Neuronal stem cell (in vitro differentiated cells): ENCODE results near the gene BDNF.
A peak's percentile ranks its signal among the peaks of the same experiment; 100 is the strongest.

Experiments
- DNase-seq: peaks from one replicate; pipeline ENCODE4 v3.0.0-alpha.2; 2013; ENCODE audit warnings: low spot score
- H2AFZ ChIP-seq: one replicate; pipeline ENCODE4 v1.6.1; 2013; ENCODE audit warnings: mild to moderate bottlenecking, low read length, inconsistent platforms
- H2AK5ac ChIP-seq: 2 replicates; pipeline ENCODE4 v1.6.1; 2013; ENCODE audit warnings: low read depth, mild to moderate bottlenecking, inconsistent platforms, low read length, moderate library complexity, mixed read lengths
- H2BK120ac ChIP-seq: 2 replicates; pipeline ENCODE4 v1.6.1; 2013; ENCODE audit warnings: low read depth, mild to moderate bottlenecking, inconsistent platforms, low read length, moderate library complexity, mixed read lengths
- H2BK12ac ChIP-seq: one replicate; pipeline ENCODE4 v1.6.1; 2013; ENCODE audit warnings: low read length, inconsistent platforms
- H2BK15ac ChIP-seq: 2 replicates; pipeline ENCODE4 v1.6.1; 2013; ENCODE audit warnings: mild to moderate bottlenecking, low read length, inconsistent platforms, mixed read lengths
- H2BK5ac ChIP-seq: one replicate; pipeline ENCODE4 v1.6.1; 2013; ENCODE audit warnings: inconsistent platforms, mild to moderate bottlenecking, low read length, moderate library complexity
- H3K14ac ChIP-seq: one replicate; pipeline ENCODE4 v1.6.1; 2013; ENCODE audit warnings: low read length, inconsistent platforms
- H3K18ac ChIP-seq: 2 replicates; pipeline ENCODE4 v1.6.1; 2013; ENCODE audit warnings: low read length, inconsistent platforms
- H3K23ac ChIP-seq: 2 replicates; pipeline ENCODE4 v1.6.1; 2013; ENCODE audit warnings: low read depth, mild to moderate bottlenecking, mixed read lengths, low read length, inconsistent platforms; ENCODE audit not compliant: poor library complexity
- H3K27ac ChIP-seq: replicated peaks from 3 replicates; pipeline ENCODE4 v1.5.1; 2013; ENCODE audit warnings: low read length, inconsistent platforms
- H3K27me3 ChIP-seq, 3 experiments: 2 replicates each; pipeline ENCODE4 v1.6.1; 2013; ENCODE audit warnings: low read length in 3 of 3, mild to moderate bottlenecking in 2 of 3, inconsistent platforms in 1 of 3, low read depth in 1 of 3, mixed read lengths in 1 of 3, moderate library complexity in 1 of 3; ENCODE audit not compliant: control insufficient read depth in 3 of 3, insufficient read depth in 3 of 3
- H3K36me3 ChIP-seq, 2 donors: replicated peaks in 1 of 2; 2 replicates each; pipeline ENCODE4 v1.6.1; 2013; ENCODE audit warnings: low read length in 2 of 2; ENCODE audit not compliant: control insufficient read depth in 2 of 2, insufficient read depth in 2 of 2
- H3K4ac ChIP-seq: 2 replicates; pipeline ENCODE4 v1.6.1; 2013; ENCODE audit warnings: inconsistent platforms, mild to moderate bottlenecking, low read length, moderate library complexity
- H3K4me1 ChIP-seq, 2 donors: 1 replicate in 1 of 2; 2 replicates in 1 of 2; pipeline ENCODE4 v1.6.1; 2013; ENCODE audit warnings: low read length in 2 of 2, low read depth in 1 of 2; ENCODE audit not compliant: control insufficient read depth in 2 of 2, insufficient read depth in 1 of 2
- H3K4me2 ChIP-seq: one replicate; pipeline ENCODE4 v1.6.1; 2013; ENCODE audit warnings: mild to moderate bottlenecking, low read length, inconsistent platforms; ENCODE audit not compliant: insufficient read depth, poor library complexity, severe bottlenecking
- H3K4me3 ChIP-seq, 2 donors: 2 replicates each; pipeline ENCODE4 v1.5.1; 2013; ENCODE audit warnings: low read length in 2 of 2, mild to moderate bottlenecking in 2 of 2, inconsistent platforms in 1 of 2, moderate library complexity in 1 of 2
- H3K79me1 ChIP-seq: one replicate; pipeline ENCODE4 v1.6.1; 2013; ENCODE audit warnings: low read depth, mild to moderate bottlenecking, inconsistent platforms, low read length, moderate library complexity
- H3K9ac ChIP-seq: one replicate; pipeline ENCODE4 v1.6.1; 2013; ENCODE audit warnings: mild to moderate bottlenecking, low read depth, low read length, inconsistent platforms; ENCODE audit not compliant: poor library complexity
- H3K9me3 ChIP-seq, 2 donors: replicated peaks in 1 of 2; 2 replicates each; pipeline versions ENCODE3 to v1.6.1; 2013; ENCODE audit warnings: low read length in 2 of 2, mild to moderate bottlenecking in 2 of 2, inconsistent platforms in 1 of 2, low read depth in 1 of 2, mixed read lengths in 1 of 2, moderate library complexity in 1 of 2; ENCODE audit not compliant: control insufficient read depth in 2 of 2, insufficient read depth in 1 of 2
- H4K8ac ChIP-seq: one replicate; pipeline ENCODE4 v1.6.1; 2013; ENCODE audit warnings: low read depth, mild to moderate bottlenecking, inconsistent platforms, low read length, moderate library complexity
- H4K91ac ChIP-seq: one replicate; pipeline ENCODE4 v1.6.1; 2013; ENCODE audit warnings: low read length, low read depth, mild to moderate bottlenecking, inconsistent platforms; ENCODE audit not compliant: poor library complexity
- WGBS, 2 donors: extraction: QIAGEN DNeasy Blood & Tissue Kit; methylation state at CpG; one replicate each; pipeline ENCODE4 v1.1.7; 2013; ENCODE audit warnings: missing lambda C conversion rate in 2 of 2, mixed read lengths in 1 of 2; ENCODE audit not compliant: insufficient read length in 2 of 2, insufficient replicate concordance in 1 of 2; ENCODE audit errors: extremely low coverage in 2 of 2; 5-methylcytosine and 5-hydroxymethylcytosine counted together

BDNF gene

DNA sequence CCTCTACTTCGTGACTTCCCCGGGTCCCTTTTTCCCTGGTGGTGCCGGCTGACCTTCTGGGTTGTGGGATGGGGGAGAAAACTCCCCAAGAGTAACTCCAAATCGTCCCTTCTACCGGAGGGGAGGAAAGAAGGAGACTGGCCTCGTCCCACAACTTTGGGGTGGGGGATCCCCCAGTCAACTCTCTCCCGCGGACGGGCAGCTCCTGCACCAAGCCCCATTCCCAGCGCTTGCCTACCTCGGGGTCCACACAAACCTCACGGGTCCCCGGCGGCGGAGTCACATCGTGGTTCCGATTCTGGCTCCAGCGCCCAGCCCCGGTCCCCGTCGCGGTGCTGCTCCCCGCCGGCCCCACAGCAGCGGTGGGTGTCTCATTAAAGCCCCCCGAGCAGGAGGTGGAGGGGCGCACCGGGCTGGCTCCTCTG, 317 bp downstream of the BDNF start:
- no CpG with 5 or more reads among the region's 28 CpGs for WGBS, 2 donors
- H3K4ac ChIP-seq, result no peak overlapping the region
- no peak for DNase-seq
- H3K4me3 ChIP-seq, result peak overlapping the region; percentile 46 to 93
- peak overlapping the region; percentile 50 for H2AK5ac ChIP-seq
- peak overlapping the region; percentile 94 for H2BK15ac ChIP-seq
- H2BK5ac ChIP-seq, result peak overlapping the region; percentile 36
- no peak overlapping the region for H4K8ac ChIP-seq
- H3K36me3 ChIP-seq, result no peaks in the 10 kb centered on the region
- H2BK12ac ChIP-seq, result peak overlapping the region; percentile 18
- peak overlapping the region; percentile 85 for H3K9ac ChIP-seq
- peak overlapping the region; percentile 99 for H3K4me2 ChIP-seq
- peak overlapping the region; percentile 59 for H3K23ac ChIP-seq
- peak overlapping the region; percentile 50 for H3K14ac ChIP-seq
- H3K27me3 ChIP-seq, result peaks cover 0 to 63% (median 32%) of the 10 kb centered on the region in 3 experiments
- peaks cover 0 to 1% of the 10 kb centered on the region in 2 donors for H3K9me3 ChIP-seq
- H3K27ac ChIP-seq, result no peak overlapping the region
- H4K91ac ChIP-seq, result no peak overlapping the region
- peak overlapping the region; percentile 85 for H2AFZ ChIP-seq
- H2BK120ac ChIP-seq, result peak overlapping the region; percentile 53
- H3K4me1 ChIP-seq, result peaks cover 0 to 10% of the 10 kb centered on the region in 2 donors
- H3K79me1 ChIP-seq, result peaks cover 5% of the 10 kb centered on the region
- peak overlapping the region; percentile 95 for H3K18ac ChIP-seq

DNA sequence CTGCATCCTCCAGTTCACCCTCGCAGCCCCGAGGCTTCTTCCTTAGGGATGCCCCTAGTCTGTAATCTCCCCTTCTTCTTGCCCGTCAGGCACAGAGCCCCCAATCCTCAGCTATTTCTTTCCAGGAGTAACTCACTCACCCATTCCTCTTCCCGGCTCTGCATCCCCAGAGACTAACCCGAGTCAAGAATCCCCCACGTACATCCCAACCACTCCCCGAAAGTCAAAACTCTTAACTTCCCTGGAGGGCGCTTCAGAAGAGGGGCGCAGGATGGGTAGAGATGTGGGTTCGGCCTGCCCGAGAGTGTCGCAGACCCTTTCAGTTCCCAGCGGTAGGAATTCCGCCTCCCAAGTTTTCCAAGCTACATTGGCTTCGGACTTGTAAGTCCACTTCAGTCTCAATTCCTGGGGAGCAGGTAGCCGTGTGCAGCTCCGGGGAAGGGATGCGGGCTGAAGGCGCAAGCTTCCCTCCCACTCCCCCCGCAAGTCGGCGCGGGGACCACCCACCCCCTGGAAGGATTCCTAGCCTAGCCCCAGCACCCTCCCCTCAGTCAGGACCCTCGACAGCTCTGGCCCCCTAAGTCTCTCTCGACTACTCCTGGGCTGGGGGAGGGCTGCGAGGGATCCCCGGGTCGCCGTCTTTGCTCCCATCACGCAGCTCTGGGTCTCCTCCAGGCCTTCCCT, 871 bp downstream of the BDNF start:
- H3K27me3 ChIP-seq, result peaks cover 0 to 58% (median 32%) of the 10 kb centered on the region in 3 experiments
- no peak for DNase-seq
- H2AK5ac ChIP-seq, result peak overlapping the region; percentile 50
- WGBS, 2 donors, result no CpG with 5 or more reads among the region's 30 CpGs
- peaks cover 5% of the 10 kb centered on the region for H3K79me1 ChIP-seq
- H3K14ac ChIP-seq, result peak overlapping the region; percentile 75
- peak overlapping the region; percentile 18 for H2BK12ac ChIP-seq
- H3K27ac ChIP-seq, result no peak overlapping the region
- H3K9me3 ChIP-seq, result peaks cover 0 to 1% of the 10 kb centered on the region in 2 donors
- H2BK5ac ChIP-seq, result peak overlapping the region; percentile 36
- no peak overlapping the region for H3K23ac ChIP-seq
- H2AFZ ChIP-seq, result peak overlapping the region; percentile 85
- no peaks in the 10 kb centered on the region for H3K36me3 ChIP-seq
- H3K4ac ChIP-seq, result no peak overlapping the region
- H3K9ac ChIP-seq, result peak overlapping the region; percentile 55
- H4K8ac ChIP-seq, result no peak overlapping the region
- peak overlapping the region; percentile 94 for H2BK15ac ChIP-seq
- peak overlapping the region; percentile 46 to 93 for H3K4me3 ChIP-seq
- no peak overlapping the region for H4K91ac ChIP-seq
- H3K4me2 ChIP-seq, result peak overlapping the region; percentile 99
- peaks cover 0 to 10% of the 10 kb centered on the region in 2 donors for H3K4me1 ChIP-seq
- peak overlapping the region; percentile 53 for H2BK120ac ChIP-seq
- H3K18ac ChIP-seq, result peak overlapping the region; percentile 95

DNA sequence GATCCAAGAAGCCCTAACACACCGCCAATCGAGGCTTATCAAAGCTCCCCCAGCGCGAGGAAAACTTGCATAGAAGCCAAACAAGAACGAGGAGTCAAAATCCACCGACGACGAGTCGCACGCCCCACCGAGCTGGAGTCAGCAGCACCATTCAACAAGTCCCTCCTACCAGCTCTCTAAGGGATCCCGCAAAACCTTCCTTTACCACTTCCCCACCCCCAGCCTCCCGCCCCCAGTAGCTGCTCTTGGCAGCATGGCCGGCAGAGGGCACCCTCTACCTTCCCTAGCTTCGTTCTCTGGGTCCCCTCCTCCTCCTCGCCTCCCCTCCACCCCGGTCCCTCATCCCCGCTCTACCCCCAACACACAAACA, 1.4 kb downstream of the BDNF start:
- peaks cover 0 to 53% (median 32%) of the 10 kb centered on the region in 3 experiments for H3K27me3 ChIP-seq
- H2AFZ ChIP-seq, result peak overlapping the region; percentile 85
- no peaks in the 10 kb centered on the region for H3K36me3 ChIP-seq
- no peak overlapping the region for H2BK120ac ChIP-seq
- H3K9me3 ChIP-seq, result peaks cover 0 to 1% of the 10 kb centered on the region in 2 donors
- H4K8ac ChIP-seq, result no peak overlapping the region
- H3K9ac ChIP-seq, result no peak overlapping the region
- H2BK15ac ChIP-seq, result no peak overlapping the region
- H2BK12ac ChIP-seq, result no peak overlapping the region
- H3K4me2 ChIP-seq, result peak overlapping the region; percentile 99
- H3K79me1 ChIP-seq, result peaks cover 5% of the 10 kb centered on the region
- H2BK5ac ChIP-seq, result no peak overlapping the region
- peak; percentile 92 for DNase-seq
- H3K27ac ChIP-seq, result peak overlapping the region; percentile 12
- H2AK5ac ChIP-seq, result no peak overlapping the region
- no peak overlapping the region for H4K91ac ChIP-seq
- H3K4me3 ChIP-seq, result peak overlapping the region; percentile 46 to 93
- H3K14ac ChIP-seq, result no peak overlapping the region
- no CpG with 5 or more reads among the region's 18 CpGs for WGBS, 2 donors
- H3K4me1 ChIP-seq, result peaks cover 0 to 10% of the 10 kb centered on the region in 2 donors
- H3K4ac ChIP-seq, result no peak overlapping the region
- H3K23ac ChIP-seq, result no peak overlapping the region
- no peak overlapping the region for H3K18ac ChIP-seq

DNA sequence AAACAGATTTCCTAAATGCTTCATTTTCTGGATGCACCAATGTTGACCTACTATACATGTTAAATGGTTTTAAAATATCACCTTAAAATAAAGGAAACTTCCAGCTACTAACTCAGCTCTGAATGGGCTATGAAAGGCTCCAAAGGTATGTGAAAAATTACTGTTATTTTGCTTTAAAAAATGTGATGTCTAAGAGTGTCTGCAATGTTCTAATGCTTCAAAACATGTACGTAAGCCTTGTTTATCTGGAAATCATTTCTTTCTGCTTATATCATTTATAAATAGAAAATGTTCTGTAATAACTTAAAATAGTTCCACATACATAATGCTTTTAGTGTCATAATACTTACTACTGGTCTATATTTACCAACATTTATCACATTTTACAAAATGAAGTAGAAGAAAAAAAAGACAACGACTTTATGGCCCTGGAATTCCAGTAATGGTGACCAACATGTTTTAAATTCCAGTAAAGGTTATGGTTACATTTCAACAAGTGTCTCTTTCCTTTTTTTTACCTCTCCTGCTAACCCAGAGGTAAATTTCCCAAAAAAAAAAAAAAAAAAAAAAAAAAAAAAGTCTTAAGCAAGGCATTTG, 2.5 kb downstream of the BDNF start:
- Histone ChIP-seq H3K27ac (no peak overlapping the region), H3K9me3 (no peaks in the 10 kb centered on the region), H3K23ac (no peak overlapping the region), H2AFZ (no peak overlapping the region), H2BK15ac (no peak overlapping the region), H2AK5ac (no peak overlapping the region), H2BK12ac (no peak overlapping the region), H3K4me3 (no peak overlapping the region), H3K14ac (no peak overlapping the region), H2BK5ac (no peak overlapping the region), H4K8ac (no peak overlapping the region), H3K18ac (no peak overlapping the region), H3K79me1 (peaks cover 5% of the 10 kb centered on the region), H3K4ac (no peak overlapping the region), H3K4me1 (peaks cover 0 to 10% of the 10 kb centered on the region in 2 donors), H3K4me2 (no peak overlapping the region), H3K27me3 (peaks cover 0 to 43% (median 26%) of the 10 kb centered on the region in 3 experiments), H3K9ac (no peak overlapping the region), H3K36me3 (no peaks in the 10 kb centered on the region), H4K91ac (no peak overlapping the region), H2BK120ac (no peak overlapping the region)
- no peak for DNase-seq
- whole genome bisulfite sequencing, 2 donors, result no CpG with 5 or more reads among the region's 2 CpGs
